ENCODE results near the gene DRGX.

DRGX gene

DNA sequence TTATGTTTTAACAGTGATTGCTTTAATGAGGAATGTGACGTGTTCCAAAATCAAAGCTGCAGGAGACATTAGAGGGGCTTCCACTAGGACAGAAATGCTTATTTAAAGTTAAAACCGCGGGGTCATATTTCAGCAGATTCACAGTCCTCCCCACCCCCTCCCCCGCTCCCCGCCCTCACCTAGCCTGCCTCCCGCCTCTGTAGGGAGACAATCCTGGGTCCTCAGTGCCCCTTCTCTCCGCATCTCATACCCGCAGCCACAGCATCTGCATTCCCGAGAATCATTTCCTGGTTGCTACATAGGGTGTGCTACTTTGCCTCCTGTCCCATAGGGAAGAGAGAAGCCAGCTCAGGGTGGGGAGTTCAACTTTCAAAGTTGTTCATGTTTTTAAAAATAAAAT is 3.1 kb upstream of the DRGX start:
- Histone ChIP-seq H3K27me3 (peaks cover 99% of the 10 kb centered on the region), H3K4me1 (ENCODE audit: control insufficient read depth in 1 of 2, insufficient read depth in 1 of 2, low read depth in 1 of 2, low read length in 1 of 2) (peaks cover 0 to 25% of the 10 kb centered on the region in 2 experiments), H3K27ac (no peak overlapping the region), H3K36me3 (no peaks in the 10 kb centered on the region), H3K9me3 (no peaks in the 10 kb centered on the region), H3K4me3 (ENCODE audit: low read depth in 1 of 2, low read length in 1 of 2) (no peak overlapping the region)
- TF ChIP-seq, protein P1, sequence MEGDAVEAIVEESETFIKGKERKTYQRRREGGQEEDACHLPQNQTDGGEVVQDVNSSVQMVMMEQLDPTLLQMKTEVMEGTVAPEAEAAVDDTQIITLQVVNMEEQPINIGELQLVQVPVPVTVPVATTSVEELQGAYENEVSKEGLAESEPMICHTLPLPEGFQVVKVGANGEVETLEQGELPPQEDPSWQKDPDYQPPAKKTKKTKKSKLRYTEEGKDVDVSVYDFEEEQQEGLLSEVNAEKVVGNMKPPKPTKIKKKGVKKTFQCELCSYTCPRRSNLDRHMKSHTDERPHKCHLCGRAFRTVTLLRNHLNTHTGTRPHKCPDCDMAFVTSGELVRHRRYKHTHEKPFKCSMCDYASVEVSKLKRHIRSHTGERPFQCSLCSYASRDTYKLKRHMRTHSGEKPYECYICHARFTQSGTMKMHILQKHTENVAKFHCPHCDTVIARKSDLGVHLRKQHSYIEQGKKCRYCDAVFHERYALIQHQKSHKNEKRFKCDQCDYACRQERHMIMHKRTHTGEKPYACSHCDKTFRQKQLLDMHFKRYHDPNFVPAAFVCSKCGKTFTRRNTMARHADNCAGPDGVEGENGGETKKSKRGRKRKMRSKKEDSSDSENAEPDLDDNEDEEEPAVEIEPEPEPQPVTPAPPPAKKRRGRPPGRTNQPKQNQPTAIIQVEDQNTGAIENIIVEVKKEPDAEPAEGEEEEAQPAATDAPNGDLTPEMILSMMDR (IDR thresholded peaks at IDR 0.05): no peak

DNA sequence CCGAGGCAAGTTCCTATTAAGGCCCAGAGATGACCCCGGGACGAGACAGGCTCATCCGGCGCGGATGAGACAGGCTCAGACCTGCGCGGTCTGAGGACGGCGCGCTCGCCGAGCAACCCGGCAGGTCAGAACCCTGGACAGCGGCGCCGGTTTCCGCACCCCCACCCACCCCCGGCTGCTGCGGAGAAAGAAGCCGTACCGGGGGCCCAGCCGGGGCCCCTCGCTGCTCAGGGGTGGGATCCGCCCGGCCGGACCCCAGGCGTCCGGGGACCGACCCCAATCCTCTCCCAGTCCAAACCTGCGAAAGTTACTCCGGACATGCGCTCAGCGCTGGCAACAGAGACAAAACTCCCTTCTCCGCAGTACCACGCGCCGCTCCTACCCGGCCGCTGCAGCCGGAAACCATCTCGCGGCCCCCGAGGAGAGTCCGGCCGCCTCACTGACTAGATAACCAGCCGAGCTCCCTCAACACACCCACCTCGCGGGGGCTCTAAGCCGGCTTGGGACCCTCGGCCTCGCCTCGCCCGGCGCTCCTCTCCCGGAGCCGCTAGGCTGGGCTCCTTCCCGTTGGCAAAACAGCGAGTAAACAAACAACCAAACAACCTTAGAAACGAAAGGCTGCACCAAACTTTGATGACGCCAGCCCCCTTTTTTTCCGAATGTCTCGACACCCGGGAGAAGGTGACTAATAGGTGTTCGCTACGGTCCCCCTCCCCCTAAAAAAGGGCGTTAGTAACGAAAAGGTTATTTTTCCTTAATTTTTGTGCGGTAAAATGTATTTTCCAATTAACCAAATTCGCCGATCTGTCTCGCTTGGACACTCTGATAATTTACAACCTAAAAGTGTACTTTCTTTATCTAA is 2.3 kb upstream of the DRGX start:
- Histone ChIP-seq H3K4me1 (ENCODE audit: control insufficient read depth in 1 of 2, insufficient read depth in 1 of 2, low read depth in 1 of 2, low read length in 1 of 2) (peaks cover 0 to 25% of the 10 kb centered on the region in 2 experiments), H3K27me3 (peaks cover 100% of the 10 kb centered on the region), H3K4me3 (ENCODE audit: low read depth in 1 of 2, low read length in 1 of 2) (no peak overlapping the region), H3K9me3 (no peaks in the 10 kb centered on the region), H3K27ac (no peak overlapping the region), H3K36me3 (no peaks in the 10 kb centered on the region)
- TF ChIP-seq, protein P1 (IDR thresholded peaks at IDR 0.05): no peak

DNA sequence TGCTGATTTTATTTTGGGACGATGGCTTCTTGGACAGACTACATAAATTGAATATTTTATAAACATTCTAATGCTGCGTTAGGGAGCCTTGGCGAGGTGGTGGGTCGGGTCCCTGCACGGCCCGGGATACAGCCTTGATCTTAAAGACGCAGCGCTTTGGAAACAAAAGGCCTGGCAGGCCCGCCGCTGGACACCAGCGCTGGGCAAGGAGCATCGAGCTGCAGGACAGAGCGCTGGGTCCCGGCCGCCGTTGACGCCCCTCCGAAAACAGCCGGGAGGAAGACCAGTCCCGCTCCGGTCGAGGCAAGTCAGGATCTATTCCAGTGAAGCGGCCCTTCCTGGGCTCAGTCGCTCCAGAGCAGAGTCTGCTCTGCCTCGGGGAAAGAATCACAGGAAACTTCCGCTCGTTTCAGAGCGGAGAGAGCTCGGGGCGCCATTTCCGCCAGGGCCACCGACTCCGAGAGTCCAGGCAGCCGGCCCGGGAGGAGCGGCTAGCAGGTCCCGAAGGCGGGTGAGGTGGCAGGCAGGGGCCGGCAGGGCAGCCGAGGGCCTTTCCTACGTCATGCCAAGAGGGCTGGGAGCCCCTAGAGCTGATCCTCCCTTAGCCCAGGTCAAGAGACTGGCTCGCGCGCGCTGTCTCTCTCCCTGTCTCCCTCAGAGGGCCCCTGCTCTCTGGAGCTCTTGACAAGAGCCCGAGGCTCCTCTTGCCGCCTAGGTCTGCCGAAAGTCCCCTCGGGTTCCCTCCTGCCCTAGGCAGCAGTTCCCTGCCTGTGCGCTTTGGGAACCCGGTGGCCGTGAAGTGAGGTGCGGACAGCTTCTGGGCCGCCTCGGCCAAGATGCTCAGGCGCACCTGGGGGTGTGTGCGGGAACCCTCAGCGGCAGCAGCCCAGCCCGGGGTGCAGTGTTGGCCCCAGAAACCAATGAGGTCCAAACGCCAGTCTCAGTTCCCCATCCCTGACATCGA is 1.4 kb upstream of the DRGX start:
- H3K36me3 ChIP-seq: no peaks in the 10 kb centered on the region
- TF ChIP-seq, protein P1 (IDR thresholded peaks at IDR 0.05): no peak
- H3K27me3 ChIP-seq: peaks cover 96% of the 10 kb centered on the region
- no peak overlapping the region for H3K27ac ChIP-seq
- H3K4me1 ChIP-seq (ENCODE audit: control insufficient read depth in 1 of 2, insufficient read depth in 1 of 2, low read depth in 1 of 2, low read length in 1 of 2): peaks cover 2 to 28% of the 10 kb centered on the region in 2 experiments
- H3K4me3 ChIP-seq (ENCODE audit: low read depth in 1 of 2, low read length in 1 of 2): no peak overlapping the region
- H3K9me3 ChIP-seq: no peaks in the 10 kb centered on the region

DNA sequence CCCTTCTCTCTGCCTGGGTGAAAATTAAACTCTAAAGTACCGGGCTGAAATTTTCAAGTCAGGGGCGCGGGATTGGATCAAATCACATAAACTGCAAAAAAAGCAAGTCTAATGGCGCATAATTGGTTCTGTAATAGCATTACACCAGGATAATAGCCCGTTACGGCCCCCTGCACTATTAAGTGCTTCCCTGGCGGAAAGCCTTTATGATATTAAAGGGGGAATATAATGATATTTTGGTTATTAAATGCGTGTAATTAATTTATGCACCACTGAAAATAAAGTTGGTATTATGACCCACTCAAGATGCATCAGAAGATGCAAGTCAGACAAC is 744 bp upstream of the DRGX start:
- Histone ChIP-seq H3K36me3 (no peaks in the 10 kb centered on the region), H3K4me3 (ENCODE audit: low read depth in 1 of 2, low read length in 1 of 2) (no peak overlapping the region), H3K4me1 (ENCODE audit: control insufficient read depth in 1 of 2, insufficient read depth in 1 of 2, low read depth in 1 of 2, low read length in 1 of 2) (peaks cover 8 to 35% of the 10 kb centered on the region in 2 experiments), H3K9me3 (no peaks in the 10 kb centered on the region), H3K27me3 (peaks cover 90% of the 10 kb centered on the region), H3K27ac (no peak overlapping the region)
- TF ChIP-seq, protein P1 (IDR thresholded peaks at IDR 0.05): no peak

DNA sequence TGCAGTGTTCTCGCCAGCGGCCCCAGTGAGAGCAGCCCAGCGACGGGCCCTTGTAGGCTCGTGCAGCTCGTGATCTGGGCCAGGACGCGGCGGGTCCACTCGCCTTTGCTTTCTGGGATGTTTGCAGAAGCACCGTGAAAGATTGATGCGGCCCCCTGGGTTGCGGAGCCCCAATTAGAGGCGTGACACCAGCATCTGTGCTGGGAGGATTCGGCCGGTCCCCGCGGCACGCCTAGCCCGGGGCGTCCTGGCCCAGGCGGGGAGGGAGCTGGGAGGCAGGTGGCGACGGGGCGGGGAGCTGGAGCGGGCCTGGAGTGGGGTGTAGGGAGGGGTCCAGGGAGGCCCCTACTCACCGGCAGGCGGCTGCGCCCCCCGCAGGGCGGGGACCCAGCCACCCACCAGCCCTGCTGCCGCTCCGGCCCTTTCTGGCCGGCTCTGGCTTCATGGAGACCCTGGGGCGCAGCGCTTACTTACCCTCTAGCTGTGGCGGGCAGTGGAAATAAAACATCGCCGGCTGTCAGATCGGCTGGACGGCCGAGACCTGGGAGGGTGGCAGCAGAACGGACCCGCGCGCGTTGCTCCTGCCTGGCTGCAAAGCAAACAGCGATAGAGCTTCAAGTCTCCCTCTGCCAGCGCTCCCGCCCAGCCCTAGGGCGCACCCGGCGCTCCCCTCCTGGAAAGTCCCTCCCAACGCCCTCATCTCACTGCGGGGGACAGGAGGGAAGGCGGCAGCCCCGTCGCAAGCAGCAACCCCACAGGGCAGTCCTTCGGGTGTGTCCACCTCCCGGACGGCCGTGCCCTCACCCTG is 752 bp downstream of the DRGX start:
- no peaks in the 10 kb centered on the region for H3K36me3 ChIP-seq
- H3K27ac ChIP-seq: no peak overlapping the region
- H3K27me3 ChIP-seq: peaks cover 75% of the 10 kb centered on the region
- H3K4me3 ChIP-seq (ENCODE audit: low read depth in 1 of 2, low read length in 1 of 2): no peak overlapping the region
- TF ChIP-seq, protein P1 (IDR thresholded peaks at IDR 0.05): no peak
- no peaks in the 10 kb centered on the region for H3K9me3 ChIP-seq
- H3K4me1 ChIP-seq (ENCODE audit: control insufficient read depth in 1 of 2, insufficient read depth in 1 of 2, low read depth in 1 of 2, low read length in 1 of 2): peaks cover 10 to 50% of the 10 kb centered on the region in 2 experiments
